ENCODE results near the gene FKBP1B.
"Not testable (repeated sequence)": the region's sequence is repeated elsewhere in the genome, so short reads cannot be mapped to it uniquely, and the experiment has no call there.

The FKBP1B gene

DNA sequence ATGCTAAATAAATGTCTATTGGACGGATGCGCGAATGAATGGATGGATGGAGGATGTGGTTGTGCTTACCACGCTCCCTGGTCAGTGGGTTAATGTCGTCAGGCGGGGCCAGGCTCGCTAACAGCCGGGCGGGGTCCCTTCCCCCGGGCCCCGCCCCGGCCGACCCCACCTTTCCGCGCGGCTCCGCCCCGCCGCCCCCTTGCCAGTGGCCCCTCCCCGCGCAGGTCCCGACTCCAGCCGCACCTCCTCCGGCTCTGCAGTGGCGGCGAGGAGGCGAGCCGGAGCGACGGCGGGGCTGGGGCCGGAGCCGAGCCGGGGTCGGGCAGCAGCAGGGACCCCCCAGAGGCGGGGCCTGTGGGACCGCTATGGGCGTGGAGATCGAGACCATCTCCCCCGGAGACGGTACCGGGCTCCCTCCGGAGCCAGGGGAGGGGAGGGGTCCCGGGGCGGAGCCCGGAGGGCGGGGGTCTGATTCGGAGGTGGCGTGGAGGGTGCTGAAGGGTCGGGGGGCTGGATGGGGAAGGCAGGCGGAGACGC, at the start of gene FKBP1B:
Gene FKBP1B (plus strand): TSS at position 257 of the 537 bp plus-strand sequence. CDS start 109 bp downstream, at position 366.
- DNase-seq, result peak; percentile 23 to 31

DNA sequence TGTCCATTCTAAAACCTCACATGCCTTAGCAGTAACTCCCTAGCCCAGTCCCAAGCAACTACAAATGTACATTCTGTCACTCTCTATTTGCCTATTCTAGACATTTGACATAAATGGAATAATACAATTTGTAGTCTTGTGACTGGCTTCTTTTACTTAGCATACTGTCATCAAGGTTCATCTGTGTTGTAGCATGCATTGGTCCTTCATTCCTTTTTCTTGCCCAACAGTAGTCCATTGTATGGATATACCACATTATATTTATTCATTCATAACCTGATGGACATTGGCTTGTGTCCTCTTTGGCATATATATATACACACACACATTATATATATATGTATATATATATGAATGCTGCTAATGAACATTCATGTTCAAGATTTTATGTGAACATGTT, 41.8 kb upstream of the FKBP1B start:
- no peak for DNase-seq

DNA sequence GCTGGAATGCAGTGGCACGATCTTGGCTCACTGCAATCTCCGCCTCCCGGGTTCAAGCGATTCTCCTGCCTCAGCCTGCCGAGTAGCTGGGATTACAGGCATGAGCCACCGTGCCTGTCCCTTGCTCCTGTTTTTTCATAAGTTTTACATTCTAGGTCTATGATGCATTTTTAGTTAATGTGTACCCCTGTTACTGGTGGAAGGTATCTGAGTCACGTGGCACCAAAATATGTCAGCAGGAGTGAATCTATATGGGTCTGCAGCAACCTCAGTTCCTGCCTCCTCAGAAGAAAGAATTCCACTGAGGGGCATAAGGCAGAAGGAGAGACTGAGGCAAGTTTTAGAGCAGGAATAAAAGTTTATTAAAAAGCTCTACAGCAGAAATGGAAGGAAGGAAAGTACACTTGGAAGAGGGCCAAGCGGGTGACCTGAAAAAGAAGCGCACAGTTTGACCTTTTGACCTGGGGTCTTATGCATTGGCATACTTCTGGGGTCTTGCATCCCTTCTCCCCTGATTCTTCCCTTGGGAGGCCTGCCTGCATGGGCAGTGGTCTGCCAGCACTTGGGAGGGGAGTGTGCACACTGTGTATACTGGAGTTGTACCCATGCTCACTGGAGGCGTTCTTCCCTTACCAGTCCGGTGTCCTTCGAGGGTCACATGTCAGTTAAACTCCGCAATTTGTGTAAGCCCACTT, 40.7 kb upstream of the FKBP1B start:
- DNase-seq, result no peak

DNA sequence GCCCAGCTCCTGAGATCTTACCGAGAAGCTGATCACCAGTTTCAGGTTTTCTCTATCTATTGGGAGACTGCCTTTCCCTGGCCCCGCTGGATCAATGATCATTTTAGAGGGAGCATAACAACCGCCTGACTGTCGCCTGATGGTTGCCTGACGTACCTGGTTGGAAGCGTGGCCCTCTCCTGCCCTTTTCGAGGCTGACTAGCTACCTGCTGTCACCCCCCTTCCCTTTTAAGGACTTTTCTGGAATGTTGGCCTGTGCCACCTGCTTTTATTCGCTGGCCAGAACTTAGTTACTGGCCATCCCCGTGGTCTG, 40.2 kb upstream of the FKBP1B start:
- DNase-seq, result no peak

DNA sequence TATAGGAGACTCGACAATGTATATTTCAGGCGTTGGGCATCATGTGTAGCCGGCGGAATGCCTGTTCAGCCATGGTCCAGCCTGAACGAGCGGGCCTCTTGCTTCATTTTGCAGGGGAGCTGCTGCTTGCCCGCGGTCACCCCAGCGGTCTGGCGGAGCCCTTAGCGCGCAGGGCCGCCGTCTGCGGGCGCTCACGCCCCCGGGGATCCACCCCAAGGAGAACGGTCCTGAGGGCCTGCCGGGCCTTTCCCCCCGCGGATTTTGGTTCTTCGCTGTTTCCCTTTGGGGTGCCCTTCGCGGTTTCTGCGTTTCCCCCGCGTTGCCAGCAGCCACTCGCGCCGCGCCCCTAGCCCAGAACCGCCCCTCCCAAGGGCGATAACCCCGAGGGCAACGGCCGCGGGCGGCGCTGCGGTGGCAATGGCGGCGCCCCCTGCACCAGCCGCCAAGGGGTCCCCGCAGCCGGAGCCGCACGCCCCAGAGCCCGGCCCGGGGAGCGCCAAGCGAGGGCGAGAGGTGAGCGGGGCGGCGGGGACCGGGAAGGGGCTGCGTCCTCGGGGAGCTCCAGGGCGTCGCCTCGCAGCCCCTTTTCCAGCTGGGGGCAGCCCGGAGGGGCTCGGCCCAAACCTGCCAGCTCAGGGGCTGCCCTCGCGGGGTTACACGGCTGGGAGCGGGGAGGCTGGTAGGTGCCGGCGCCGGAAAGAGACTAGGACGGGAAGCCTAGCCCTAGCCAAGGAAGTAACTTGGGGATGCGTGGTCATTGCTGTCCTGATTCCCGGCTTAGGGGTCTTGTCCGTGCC, 39.7 kb upstream of the FKBP1B start, which contains the start of gene MFSD2B:
Gene MFSD2B (plus strand): TSS at position 406 of the 797 bp plus-strand sequence. CDS start 12 bp downstream, at position 418.
- no peak for DNase-seq

DNA sequence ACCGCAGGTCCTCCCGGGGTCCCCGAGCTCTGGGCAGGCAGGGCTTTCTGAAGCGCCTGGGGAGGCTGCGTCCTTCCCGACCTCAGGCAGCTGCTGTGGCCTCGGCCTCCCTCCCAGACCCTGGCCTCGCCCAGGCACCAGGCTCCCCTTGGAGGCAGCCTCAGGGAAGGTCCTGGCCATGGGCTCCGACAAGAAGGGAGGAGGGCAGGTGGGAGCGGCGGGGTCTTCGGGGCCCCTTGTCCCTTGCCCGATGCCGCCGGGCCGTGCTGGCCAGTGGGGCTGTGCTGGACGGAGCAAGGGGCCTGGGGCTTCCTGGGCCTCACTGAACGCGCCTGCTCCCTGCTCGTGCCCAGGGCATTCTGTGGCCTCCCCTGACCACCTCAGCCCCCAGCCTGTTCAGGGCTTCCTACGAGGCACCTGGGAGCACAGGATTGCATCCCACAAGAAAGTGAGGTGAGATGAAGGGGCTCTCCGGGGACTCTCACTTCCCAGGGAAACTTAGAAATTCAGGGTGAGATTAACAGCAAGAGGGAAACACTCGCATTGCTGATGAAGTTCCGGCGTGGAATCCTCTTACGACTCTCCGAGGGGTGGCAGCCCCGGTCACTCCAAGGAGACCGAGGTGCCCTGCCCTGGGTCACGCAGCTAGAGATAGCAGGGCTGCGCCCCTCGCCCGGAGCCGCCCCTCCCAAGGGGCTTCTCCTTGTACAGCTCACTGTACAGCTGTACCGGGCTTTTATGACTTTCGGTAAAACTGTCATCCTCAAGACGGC, 38.9 kb upstream of the FKBP1B start:
- no peak for DNase-seq

DNA sequence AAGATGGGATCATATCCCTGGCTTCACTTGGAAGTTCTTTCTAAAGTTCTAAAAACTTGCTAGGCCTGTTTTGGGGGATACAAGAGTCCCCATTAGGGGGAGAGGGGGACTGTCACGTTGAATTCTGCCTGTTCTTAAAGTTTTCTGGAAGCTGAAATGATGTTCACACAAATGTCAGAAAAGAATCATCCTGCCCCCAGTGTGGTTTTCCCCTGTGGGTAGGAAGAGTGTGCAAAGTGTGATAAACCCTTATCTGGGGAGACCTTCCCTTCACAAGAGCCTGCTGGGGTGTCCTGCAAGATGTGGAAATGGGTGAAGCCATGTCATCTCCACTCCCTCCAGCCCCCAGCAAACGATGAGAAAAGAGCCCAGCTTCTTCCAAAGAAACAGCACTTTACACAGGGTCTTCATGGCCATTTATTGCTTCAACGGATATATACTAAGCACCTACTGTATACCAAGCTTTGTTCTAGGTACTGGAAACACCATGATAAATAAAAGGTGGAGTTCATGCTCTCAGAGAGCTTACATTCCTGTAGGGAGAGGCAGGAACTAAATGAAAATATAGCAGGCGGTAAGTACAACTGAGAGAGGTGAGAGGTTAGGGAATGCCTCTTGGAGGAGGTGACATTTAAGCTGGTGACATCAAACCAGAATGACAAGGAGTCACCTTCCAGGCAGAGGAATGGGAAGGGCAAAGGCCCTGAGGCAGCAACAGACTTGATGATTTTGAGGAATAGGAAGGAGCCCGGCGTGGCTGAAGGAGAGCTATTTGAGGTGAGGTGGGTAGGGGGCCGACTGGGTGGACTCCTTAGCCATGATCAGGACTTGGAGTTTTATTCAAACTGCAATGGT, 38.1 kb upstream of the FKBP1B start:
- no peak for DNase-seq

DNA sequence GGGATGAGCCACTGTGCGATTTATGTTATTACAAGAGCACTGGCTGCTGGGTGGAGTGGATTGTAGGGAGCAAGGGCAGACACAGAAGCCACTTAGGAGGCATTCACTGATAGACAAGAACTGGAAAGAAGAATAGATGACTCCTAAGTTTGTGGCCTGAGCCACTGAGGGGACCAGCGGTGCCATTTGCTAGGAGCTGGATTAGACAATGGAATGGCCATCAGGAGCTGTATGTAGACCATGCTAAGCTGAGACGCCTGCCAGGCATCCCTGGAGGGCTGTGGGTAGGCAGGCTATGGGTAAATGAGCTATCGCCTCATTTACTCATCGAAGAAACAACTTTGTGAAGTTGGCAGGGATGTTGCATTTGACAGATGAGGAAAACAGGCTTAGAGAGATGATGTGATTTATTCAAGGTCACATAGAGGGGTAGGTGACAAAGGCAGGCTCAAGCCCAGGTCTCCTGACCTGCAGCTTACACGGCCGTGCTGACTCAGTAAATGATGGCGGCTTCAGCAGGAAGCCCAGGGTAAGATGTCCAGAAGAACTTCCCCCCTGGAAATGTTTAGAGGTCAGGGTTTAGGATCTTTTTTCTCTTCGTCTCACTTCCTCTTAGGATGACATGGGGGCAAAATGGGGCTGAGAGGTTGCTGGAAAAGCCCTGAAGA, 36.9 kb upstream of the FKBP1B start:
- DNase-seq, result no peak

DNA sequence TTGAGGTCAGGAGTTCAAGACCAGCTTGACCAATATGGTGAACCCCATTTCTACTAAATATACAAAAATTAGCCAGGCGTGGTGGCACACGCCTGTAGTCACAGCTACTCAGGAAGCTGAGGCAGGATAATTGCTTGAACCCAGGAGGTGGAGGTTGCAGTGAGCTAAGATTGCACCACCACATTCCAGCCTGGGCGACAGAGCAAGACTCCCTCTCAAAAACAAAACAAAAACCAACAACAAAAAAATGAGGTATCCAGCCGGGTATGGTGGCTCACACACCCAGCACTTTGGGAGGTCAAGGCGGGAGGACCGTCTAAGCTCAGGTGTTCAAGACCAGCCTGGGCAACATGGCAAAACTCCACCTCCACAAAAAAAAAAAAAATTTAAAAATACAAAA, 34.6 kb upstream of the FKBP1B start:
- DNase-seq, result not testable (repeated sequence)

DNA sequence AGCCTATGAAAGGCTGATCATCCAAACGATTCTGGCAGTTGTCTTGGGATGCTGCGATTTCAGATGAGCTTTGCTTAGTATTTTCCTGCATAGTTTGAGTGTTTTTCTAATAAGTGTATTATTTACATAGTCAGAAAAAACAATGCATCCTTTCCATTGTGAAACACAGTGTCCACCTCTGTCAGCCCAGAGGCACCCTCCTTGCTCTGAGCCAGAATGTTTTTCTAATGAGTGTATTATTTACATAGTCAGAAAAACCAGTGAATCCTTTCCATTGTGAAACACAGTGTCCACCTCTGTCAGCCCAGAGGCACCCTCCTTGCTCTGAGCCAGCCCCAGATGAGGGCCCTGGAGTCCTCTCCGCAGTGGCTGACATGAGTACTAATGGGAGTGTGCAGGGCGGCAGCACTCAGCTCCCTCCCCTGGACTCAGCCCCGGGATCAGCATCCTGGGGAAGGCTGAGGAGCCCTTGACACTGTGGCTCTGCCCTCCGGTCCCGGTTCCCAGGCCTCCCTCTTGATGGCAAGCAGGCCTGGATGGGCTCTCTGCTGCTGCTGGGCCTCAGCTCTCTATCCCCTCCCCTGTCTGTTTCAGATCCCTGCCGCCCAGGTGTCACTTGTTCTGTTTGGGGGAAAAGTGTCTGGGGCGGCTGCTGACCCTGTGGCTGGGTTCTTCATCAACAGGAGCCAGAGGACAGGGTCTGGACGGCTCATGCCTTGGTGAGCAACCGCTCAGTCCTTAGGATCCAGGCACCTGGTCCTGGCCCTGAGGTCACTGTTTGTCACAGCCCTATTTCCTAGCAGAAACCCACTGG, 33.8 kb upstream of the FKBP1B start:
- DNase-seq, result no peak

DNA sequence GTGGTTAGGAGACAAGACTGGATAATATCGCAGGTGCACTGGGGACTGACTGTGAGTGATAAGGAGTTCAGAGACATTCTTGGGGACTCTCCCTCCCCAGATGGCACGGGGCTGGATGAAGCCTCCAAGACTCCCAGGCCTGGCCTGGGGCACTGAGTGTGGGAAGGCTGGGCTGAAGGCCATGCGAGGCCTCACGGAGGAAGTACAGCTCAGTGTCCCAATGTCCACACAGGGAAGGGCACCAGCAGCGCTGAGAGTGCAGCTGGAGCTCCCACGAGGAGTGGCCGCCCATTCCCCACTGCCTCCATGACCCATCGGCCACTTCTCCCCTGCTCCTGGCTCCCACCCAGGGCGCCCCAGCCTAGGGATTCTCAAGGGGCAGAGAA, 33.2 kb upstream of the FKBP1B start:
- no peak for DNase-seq

DNA sequence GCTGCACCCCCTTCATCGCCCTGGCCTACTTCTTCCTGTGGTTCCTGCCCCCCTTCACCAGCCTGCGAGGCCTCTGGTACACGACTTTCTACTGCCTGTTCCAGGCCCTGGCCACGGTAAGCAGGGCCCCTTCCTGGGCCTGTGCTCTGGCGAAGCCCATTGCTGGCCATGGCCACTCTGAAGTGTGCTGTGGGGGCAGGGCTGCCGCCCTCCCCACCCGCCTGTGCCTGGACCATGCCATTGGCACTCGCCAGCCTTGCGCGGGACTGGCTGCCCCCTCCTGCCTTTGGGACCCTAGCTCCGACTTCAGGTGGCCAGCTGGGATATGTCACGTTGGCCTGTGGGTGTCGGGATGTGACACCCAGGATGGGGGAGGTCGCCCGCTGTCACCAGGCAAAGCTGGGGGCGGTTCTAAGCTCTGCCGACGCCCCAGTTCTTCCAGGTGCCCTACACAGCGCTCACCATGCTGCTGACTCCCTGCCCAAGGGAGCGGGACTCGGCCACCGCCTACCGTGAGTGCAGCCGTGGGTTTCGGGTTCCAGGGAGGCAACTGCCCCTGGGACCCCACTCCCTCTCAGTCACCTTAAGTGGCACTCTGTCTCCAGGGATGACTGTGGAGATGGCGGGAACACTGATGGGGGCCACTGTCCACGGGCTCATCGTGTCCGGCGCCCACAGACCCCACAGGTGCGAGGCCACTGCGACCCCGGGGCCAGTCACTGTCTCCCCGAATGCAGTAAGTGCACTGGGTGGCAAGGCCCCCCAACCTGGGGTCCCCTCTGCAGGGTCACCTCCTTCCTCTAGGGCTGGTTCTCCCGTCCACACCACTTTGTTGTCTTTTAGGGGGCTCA, 32.5 kb upstream of the FKBP1B start:
- DNase-seq, result no peak

DNA sequence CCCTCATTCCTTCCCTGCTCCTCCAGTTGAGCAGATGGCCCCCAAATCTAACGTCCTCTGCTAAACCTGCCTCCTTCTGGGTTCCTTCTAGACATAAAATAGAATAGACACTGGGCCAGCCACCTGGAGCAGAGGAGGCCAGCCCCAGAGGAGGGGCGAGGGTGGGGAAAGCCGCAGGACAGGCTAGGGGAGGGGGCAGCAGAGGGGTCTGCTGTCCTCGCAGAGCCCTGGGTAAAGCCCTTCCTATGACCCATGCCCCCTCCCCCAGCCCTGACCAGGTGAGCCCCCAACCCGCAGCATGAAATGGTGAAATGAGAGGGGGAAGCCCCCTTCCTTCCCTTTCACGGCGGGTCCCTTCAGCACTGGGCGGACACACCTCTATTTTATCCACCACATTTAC, 31.8 kb upstream of the FKBP1B start:
- DNase-seq, result no peak

DNA sequence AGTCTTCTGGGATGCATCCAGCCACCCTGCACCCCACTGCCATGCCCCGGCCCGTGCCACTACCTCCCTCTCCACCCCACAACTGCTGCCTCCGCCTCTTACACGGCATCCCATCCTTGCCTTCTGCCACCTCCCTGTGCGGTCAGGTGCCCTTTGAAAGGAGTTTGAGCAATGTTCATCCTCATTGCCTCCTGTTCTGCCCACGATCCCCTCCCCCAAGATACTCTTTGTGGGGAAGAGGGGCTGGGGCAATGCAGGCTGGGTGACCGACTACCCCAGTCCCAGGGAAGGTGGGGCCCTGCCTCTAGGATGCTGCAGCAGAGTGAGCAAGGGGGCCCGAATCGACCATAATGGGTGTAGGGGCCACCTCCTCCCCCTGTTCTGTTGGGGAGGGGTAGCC, 31.3 kb upstream of the FKBP1B start:
- DNase-seq, result no peak

DNA sequence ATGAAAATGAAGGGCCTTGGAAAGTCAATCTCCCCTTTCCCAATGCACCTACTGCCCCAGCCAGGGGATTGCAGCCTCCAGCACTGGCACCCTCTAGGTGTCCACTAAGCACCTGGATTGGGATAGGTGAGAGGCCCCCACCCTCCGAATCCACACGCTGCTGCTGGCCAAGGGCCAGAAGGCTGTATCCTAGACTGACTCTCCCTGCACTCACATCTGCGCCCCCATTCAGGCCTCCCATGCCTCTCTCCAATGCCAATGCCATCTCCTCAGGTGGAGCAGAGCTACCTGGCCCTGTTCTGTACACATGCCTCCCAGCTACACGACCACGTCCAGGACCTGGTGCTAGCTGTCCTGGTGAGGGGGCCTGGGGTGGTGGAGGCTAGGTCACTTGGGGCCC, 29.8 kb upstream of the FKBP1B start:
- no peak for DNase-seq

DNA sequence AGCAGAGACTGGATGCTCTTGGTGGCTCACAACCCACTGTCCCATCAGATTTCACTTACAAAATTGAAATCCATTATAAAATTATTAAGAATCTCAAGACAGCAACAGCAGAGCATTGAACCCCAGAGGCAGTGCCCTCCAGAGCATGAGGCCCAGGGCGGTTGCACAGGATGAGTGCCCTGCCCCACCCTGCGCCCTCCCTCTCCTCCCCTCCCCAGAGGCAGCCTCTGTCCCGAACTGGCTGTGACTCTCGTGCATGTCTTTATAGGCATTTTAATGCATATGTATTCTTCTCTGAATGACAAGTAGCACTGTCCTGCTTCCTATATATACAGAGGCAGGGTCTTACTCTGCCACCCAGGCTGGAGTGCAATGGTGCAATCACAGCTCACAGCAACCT, 29.3 kb upstream of the FKBP1B start:
- no peak for DNase-seq

DNA sequence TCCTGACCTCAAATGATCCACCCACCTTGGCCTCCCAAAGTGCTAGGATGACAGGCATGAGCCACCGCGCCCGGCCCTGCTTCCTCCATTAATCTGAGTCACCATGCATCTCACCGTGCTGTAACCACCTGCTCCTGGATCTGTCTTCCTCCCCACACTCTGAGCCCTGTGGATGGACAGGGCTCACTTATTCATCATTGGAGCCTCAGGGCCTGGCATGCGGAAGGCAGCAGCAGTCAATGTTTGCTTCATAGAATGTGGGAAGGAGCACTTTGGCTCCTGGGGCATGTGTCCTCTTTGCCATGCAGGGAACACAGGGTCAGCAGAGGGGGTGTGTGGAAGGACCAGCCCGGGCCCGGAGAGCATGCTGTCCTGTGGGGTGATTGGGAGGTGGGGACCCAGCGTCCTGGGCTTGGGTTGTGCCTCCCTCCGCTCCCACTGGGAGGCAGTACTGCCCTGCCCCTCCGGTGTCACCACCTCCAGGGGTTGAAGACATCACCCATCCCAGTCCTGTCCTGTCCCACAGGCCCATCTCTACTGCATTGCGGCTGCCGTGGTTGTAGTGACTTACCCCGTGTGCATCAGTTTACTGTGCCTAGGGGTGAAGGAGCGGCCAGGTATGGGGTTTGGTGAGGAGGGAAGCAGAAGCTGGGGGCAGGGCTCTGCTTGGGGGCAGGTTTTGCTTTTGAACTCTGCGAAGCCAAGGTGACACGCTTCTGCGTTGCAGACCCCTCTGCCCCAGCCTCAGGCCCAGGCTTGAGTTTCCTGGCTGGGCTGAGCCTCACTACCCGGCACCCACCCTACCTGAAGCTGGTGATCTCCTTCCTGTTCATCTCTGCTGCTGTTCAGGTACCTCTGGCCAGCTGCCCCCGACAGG, 28.2 kb upstream of the FKBP1B start:
- no peak for DNase-seq

DNA sequence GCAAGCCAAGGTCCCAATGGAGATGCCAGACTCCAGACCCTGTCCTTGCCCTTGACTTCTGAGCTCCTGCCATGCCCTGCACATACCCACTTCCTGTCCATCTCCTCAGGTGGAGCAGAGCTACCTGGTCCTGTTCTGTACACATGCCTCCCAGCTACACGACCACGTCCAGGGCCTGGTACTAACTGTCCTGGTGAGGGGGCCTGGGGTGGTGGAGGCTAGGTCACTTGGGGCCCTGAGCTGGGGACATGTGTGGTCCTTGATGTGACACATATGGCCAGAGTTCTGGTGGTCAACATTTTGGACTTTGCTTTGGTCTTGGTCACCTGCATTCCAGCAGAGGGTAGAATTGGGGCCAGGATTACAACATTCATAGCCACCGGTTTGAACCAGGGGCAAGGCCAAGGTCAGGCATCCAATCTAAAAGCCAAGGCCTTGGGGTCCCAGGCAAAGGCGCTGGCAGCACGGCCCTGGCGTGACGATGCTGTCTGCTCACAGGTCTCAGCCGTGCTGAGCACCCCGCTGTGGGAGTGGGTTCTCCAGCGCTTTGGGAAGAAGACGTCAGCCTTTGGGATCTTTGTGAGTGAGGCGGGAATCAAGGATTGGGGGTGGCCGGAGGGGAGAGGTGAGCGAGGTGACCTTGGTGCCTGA, 27.1 kb upstream of the FKBP1B start:
- DNase-seq, result no peak
